Colonic mucosa (tissue), 4 donors: ENCODE data around the gene NCOA1. TPM values are rescaled to one million over a fixed set of nuclear protein-coding genes. Genes with fewer than 3 reads are reported as not detected.
"Not testable (repeated sequence)": the region's sequence is repeated elsewhere in the genome, so short reads cannot be mapped to it uniquely, and the experiment has no call there.

Experiments
- DNase-seq: peaks from one replicate; pipeline ENCODE4 v3.0.0-alpha.2; 2020
- H3K27ac ChIP-seq: fragments of 200-600 bp; one replicate; pipeline ENCODE4 v1.8.0; 2021
- H3K27me3 ChIP-seq: fragments of 200-600 bp; one replicate; pipeline ENCODE4 v1.8.0; 2021
- H3K36me3 ChIP-seq: fragments of 200-600 bp; one replicate; pipeline ENCODE4 v1.8.0; 2021
- H3K4me1 ChIP-seq: fragments of 200-600 bp; one replicate; pipeline ENCODE4 v1.8.0; 2021; ENCODE audit warnings: mild to moderate bottlenecking
- H3K4me3 ChIP-seq: fragments of 200-600 bp; one replicate; pipeline ENCODE4 v1.8.0; 2021
- H3K9ac ChIP-seq, 2 donors: one replicate each; pipeline ENCODE4 v1.7.0; 2013; ENCODE audit warnings: control low read depth in 2 of 2, low read depth in 2 of 2, low read length in 2 of 2
- H3K9me3 ChIP-seq: fragments of 200-600 bp; one replicate; pipeline ENCODE4 v1.8.0; 2021
- intact Hi-C: fragments of 100-400 bp; cut with DNase I; formaldehyde crosslinking; loops from one replicate; pipeline ENCODE4 v1.14.1; 2022
- total RNA-seq, 2 donors: library from RNA; stranded (reverse); fragmentation: NEBNext Ultra II Directional in 1 of 2; extraction: Animal tissue kit (Norgen Biotek cat#: 25700) in 1 of 2; gene quantifications; one replicate each; pipeline ENCODE4 v1.2.1, GENCODE V29; 2021
- TF ChIP-seq, protein P1 (sequence below): fragments of 200-600 bp; IDR thresholded peaks from one replicate; pipeline ENCODE4 v1.8.0; 2022; ENCODE audit warnings: antibody characterized with exemption, mild to moderate bottlenecking
- donor health status: healthy.
- donor health status: DM: no; HTN: no; CAD: no.
- donor health status: DM: no; HTN: no; CAD: no.

NCOA1 gene
- total RNA-seq, 2 donors from 2014 or later, result 24.8 to 35.2 TPM

- intact Hi-C loops, result no loop called here
- Histone ChIP-seq H3K9ac (peak overlapping the region; percentile 44 to 83), H3K36me3 (no peaks in the 10 kb centered on the region), H3K27me3 (no peaks in the 10 kb centered on the region), H3K4me3 (peak overlapping the region; percentile 94), H3K9me3 (no peaks in the 10 kb centered on the region), H3K27ac (no peak overlapping the region), H3K4me1 (no peaks in the 10 kb centered on the region)
- TF ChIP-seq, protein P1, sequence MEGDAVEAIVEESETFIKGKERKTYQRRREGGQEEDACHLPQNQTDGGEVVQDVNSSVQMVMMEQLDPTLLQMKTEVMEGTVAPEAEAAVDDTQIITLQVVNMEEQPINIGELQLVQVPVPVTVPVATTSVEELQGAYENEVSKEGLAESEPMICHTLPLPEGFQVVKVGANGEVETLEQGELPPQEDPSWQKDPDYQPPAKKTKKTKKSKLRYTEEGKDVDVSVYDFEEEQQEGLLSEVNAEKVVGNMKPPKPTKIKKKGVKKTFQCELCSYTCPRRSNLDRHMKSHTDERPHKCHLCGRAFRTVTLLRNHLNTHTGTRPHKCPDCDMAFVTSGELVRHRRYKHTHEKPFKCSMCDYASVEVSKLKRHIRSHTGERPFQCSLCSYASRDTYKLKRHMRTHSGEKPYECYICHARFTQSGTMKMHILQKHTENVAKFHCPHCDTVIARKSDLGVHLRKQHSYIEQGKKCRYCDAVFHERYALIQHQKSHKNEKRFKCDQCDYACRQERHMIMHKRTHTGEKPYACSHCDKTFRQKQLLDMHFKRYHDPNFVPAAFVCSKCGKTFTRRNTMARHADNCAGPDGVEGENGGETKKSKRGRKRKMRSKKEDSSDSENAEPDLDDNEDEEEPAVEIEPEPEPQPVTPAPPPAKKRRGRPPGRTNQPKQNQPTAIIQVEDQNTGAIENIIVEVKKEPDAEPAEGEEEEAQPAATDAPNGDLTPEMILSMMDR, result no peak
- peak; percentile 35 for DNase-seq
Measured at GRCh38 chr2:24793761-24794435, 302.8 kb downstream of the NCOA1 start.

DNA sequence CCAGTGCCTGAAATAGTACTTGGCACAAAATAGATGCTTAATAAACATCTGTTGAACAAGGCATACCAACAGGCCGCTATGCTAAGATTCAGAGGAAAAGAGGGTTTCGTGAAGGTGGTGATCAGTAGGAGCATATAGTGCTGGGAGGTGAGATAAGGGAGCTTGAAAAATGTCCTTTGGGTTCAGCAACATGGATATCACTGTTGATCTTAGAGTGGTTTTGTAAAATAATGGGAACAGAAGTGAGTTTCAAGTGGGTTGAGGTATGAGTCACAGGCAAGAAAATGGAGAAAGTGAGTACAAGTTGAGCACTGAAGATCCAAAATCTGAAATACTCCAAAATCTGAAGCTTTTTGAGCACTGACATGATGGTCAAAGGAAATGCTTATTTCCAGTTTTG, 306.6 kb downstream of the NCOA1 start:
- intact Hi-C loops, result no loop called here

GRCh38 chr2:24800487-24800886, 309.4 kb downstream of the NCOA1 start:
- H3K4me3 ChIP-seq, H3K27me3 ChIP-seq, H3K4me1 ChIP-seq, H3K9me3 ChIP-seq, H3K9ac ChIP-seq, H3K36me3 ChIP-seq, H3K27ac ChIP-seq, DNase-seq, intact Hi-C loops: not testable (repeated sequence)

More for the DNA sequence above, 306.6 kb downstream of the NCOA1 start:
- H3K27ac ChIP-seq, result no peak overlapping the region
- no peaks in the 10 kb centered on the region for H3K4me1 ChIP-seq
- no peak overlapping the region for H3K4me3 ChIP-seq
- no peaks in the 10 kb centered on the region for H3K9me3 ChIP-seq
- no peak overlapping the region for H3K9ac ChIP-seq
- no peak for DNase-seq
- peaks cover 4% of the 10 kb centered on the region for H3K36me3 ChIP-seq
- TF ChIP-seq, protein P1, result no peak
- H3K27me3 ChIP-seq, result no peaks in the 10 kb centered on the region

- H3K27ac ChIP-seq, H3K36me3 ChIP-seq, H3K4me1 ChIP-seq, H3K27me3 ChIP-seq, H3K9ac ChIP-seq, H3K9me3 ChIP-seq, intact Hi-C loops, H3K4me3 ChIP-seq: not testable (repeated sequence)
- DNase-seq, result peak; percentile 50
Measured at GRCh38 chr2:24805811-24806660, 315.0 kb downstream of the NCOA1 start.

- H3K4me3 ChIP-seq, result no peak overlapping the region
- intact Hi-C loops, result no loop called here
- no peaks in the 10 kb centered on the region for H3K27me3 ChIP-seq
- no peaks in the 10 kb centered on the region for H3K9me3 ChIP-seq
- no peak overlapping the region for H3K9ac ChIP-seq
- no peak overlapping the region for H3K27ac ChIP-seq
- H3K36me3 ChIP-seq, result no peaks in the 10 kb centered on the region
- TF ChIP-seq, protein P1, result no peak
- no peak for DNase-seq
- no peaks in the 10 kb centered on the region for H3K4me1 ChIP-seq
Measured at GRCh38 chr2:24806661-24807036, 315.6 kb downstream of the NCOA1 start.

- DNase-seq, result no peak
- Histone ChIP-seq H3K9me3 (no peaks in the 10 kb centered on the region), H3K27ac (no peak overlapping the region), H3K27me3 (no peaks in the 10 kb centered on the region), H3K4me3 (no peak overlapping the region), H3K36me3 (no peaks in the 10 kb centered on the region), H3K4me1 (no peaks in the 10 kb centered on the region), H3K9ac (no peak overlapping the region)
- intact Hi-C loops, result no loop called here
- TF ChIP-seq, protein P1, result no peak
Measured at GRCh38 chr2:24809316-24810007, 318.4 kb downstream of the NCOA1 start.
